ENCODE data around the gene VAMP5.

GRCh38 chr2:85593023-85593422, 8.8 kb downstream of the VAMP5 start:
- TF ChIP-seq EP300 (IDR thresholded peaks at IDR 0.05; ENCODE audit: borderline replicate concordance in 1 of 2, low read depth in 2 of 2, low read length in 2 of 2) (no peak), CTCF (IDR thresholded peaks at IDR 0.05; ENCODE audit: control extremely low read depth in 1 of 3, insufficient read depth in 1 of 3, low read depth in 1 of 3, low read length in 3 of 3) (no peak), POLR2A (IDR thresholded peaks at IDR 0.05; ENCODE audit: control extremely low read depth in 1 of 2, low read depth in 2 of 2, low read length in 2 of 2) (no peak), GABPA (IDR thresholded peaks at IDR 0.05; ENCODE audit: borderline replicate concordance, insufficient read depth, low read length) (no peak), JUND (IDR thresholded peaks at IDR 0.05; ENCODE audit: low read length) (no peak), FOSL1 (IDR thresholded peaks at IDR 0.05; ENCODE audit: insufficient read depth, low read depth, low read length) (no peak), SAP30 (IDR thresholded peaks at IDR 0.05; ENCODE audit: insufficient read depth, insufficient replicate concordance, low read length) (no peak), RBBP5 (IDR thresholded peaks at IDR 0.05; ENCODE audit: borderline replicate concordance, low read depth, low read length) (no peak), CEBPB (IDR thresholded peaks at IDR 0.05; ENCODE audit: low read depth, low read length) (no peak), EZH2 (IDR thresholded peaks at IDR 0.05; ENCODE audit: low read depth, low read length, severe bottlenecking) (no peak), MAFK (IDR thresholded peaks at IDR 0.05; ENCODE audit: low read depth, low read length) (no peak), EGR1 (IDR thresholded peaks at IDR 0.05; ENCODE audit: borderline replicate concordance, low read depth, low read length) (no peak), ATF2 (IDR thresholded peaks at IDR 0.05; ENCODE audit: low read length) (no peak)
- TF ChIP-seq, protein P1, sequence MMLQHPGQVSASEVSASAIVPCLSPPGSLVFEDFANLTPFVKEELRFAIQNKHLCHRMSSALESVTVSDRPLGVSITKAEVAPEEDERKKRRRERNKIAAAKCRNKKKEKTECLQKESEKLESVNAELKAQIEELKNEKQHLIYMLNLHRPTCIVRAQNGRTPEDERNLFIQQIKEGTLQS (IDR thresholded peaks at IDR 0.05; ENCODE audit: insufficient read depth, low read depth, low read length) = no peak

All from H1 (cell line).